CD4-positive, alpha-beta T cell treated with Interleukin-12 subunit alpha and Interleukin-12 subunit beta, for 1 hour (primary cell): ENCODE measurements around the gene MSL1.
"Not testable (repeated sequence)": the region's sequence is repeated elsewhere in the genome, so short reads cannot be mapped to it uniquely, and the experiment has no call there.

ENCODE experiments used
- DNase-seq: peaks from one replicate; pipeline ENCODE4 v3.0.0-alpha.2; 2020

MSL1 gene

DNA sequence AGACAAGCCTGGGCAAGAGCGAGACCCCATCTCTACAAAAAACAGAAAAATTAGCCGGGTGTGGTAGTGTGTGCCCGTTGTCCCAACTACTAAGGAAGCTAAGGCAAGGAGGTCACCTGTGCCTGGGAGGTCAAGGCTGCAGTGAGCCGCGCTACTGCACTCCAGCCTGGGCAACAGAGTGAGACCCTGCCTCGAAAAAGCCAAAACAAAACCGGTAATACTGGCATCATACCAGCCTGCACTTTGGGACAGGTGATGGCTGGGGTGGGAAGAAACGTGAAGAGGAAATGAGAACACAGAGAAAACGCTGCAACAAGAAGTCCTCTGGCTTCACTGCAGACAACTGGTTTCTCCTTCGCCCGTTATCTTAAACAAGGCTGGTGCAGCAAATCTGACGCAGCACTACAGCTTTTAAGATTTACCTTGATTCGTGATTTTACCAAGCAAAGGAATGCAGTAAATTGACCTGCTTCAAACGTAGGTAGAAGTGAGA lies 17.8 kb downstream of the MSL1 start:
- no peak for DNase-seq

DNA sequence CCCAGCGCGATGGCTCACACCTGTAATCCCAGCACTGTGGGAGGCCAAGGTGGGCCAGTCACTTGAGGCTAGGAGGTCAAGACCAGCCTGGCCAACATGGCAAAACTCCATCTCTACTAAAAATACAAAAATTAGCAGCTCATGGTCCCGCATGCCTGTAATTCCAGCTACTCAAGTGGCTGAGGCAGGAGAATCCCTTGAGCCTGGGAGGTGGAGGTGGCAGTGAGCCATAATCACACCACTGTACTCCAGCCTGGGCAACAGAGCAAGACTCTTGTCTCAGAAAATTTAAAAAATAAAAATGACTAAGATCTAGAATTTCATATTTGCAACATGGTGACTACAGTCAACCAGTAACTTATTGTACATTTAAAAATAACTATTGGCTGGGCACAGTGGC lies 21.4 kb downstream of the MSL1 start:
- DNase-seq: not testable (repeated sequence)

DNA sequence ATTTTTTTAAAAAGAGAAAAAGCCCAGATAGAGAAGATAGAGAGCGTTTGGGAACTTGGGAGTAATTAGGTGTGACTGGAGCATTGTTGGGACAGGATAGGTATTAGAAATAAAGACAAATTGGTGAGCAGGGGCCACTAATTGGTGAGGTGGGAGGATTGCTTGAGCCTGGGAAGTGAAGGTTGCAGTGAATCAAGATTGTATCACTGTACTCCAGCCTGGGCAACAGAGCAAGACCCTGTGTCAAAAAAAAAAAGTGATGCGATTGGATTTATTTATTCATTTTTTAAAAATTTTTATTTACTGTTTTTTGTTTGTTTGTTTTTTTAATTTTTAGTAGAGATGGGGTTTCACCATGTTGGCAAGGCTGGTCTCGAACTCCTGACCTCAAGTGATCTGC lies 23.7 kb downstream of the MSL1 start:
- DNase-seq: no peak

DNA sequence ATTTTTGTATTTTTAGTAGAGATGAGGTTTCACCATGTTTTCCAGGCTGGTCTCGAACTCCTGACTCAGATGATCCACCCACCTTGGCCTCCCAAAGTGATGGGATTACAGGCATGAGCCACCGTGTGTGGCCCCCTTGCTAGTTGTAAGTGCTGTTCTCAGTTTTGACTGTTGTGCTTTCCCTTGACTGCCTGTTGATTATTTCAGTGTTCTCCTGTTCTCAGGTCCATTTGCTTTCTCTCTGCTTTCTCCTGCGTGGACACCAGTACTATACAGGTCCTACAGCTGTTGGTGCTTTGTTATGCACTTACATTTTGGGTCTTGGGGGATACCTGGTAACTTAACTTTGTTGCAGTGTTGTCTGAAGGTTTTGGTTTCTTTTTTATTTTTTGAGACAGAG lies 26.8 kb downstream of the MSL1 start:
- DNase-seq: no peak

- no peak for DNase-seq
Observed at GRCh38 chr17:40150276-40150675, 28.5 kb downstream of the MSL1 start.

DNA sequence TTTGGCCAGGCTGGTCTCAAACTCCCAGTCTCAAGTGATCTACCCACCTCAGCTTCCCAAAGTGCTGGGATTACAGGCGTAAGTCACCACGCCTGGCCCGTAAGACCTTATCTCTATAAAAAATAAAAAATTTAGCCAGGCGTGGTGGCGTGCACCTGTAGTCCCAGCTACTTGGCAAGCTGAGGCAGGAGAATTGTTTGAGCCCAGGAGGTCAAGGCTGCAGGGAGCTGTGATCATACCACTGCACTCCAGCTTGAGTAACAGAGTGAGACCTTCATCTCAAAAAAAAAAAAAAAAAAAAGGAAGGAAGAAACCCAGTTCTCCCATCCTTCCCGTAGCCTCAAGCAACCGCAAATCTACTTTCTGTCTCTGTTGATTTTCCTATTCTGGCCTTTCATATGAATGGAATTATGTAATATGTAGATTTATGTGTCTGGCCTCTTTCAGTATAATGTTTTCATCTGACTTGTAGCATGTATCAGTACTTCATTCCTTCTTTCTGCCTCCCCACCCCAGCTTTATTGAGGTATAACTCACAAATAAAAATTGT lies 29.7 kb downstream of the MSL1 start:
- no peak for DNase-seq

DNA sequence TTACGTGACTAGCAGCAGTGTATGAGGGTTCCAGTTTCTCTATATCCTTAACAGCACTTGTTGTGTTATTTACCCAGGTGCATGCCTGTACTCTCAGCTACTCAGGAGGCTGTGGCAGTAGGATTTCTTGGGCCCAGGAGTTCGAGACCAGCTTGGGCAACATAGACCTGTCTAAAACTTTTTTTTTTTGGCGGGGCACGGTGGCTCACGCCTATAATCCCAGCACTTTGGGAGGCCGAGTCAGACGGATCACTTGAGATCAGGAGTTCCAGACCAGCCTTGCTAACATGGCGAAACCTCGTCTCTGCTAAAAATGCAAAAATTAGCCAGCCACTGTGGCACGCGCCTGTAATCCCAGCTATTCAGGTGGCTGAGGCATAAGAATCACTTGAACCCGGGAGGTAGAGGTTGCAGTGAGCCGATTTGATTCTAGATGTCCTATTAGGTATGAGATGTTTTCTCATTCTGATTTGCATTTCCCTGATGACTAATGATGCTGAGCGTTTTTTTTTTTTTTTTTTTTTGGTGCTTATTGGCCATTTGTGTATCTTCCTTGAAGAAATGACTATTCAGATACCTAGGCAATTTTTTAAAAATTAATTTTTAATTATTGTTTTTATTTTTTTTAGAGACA lies 31.9 kb downstream of the MSL1 start:
- no peak for DNase-seq

- DNase-seq: no peak
Observed at GRCh38 chr17:40157973-40158372, 36.2 kb downstream of the MSL1 start.

DNA sequence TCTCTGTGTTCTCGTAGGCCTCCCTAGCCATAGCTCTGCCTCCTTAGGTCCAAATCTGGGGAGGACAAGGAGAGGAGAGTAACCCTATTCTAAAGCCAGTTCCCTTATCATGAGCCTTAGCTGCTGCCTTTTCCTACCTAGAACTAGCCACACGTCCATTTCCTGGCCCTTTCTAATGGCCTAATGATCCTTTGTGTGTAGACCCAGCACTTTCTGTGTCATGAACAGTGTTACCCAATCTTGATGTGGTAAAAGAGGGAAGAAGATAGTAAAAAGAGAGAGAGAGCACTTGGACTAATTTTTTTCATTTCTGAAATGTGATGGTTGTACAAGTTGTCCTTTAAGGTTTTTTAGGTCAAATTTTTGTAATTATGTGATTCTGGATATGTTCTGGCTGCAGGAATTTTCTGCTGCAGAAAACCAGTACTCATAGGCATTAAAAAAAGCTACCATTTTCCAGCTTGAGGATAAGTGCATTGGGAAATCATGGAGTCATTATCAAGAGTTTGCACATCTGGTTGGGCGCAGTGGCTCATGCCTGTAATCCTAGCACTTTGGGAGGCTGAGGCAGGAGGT lies 36.8 kb downstream of the MSL1 start:
- no peak for DNase-seq

GRCh38 chr17:40159456-40159855 lies 37.7 kb downstream of the MSL1 start:
- no peak for DNase-seq

- no peak for DNase-seq
Observed at GRCh38 chr17:40167685-40168261, 46.0 kb downstream of the MSL1 start.

- peak; percentile 73 for DNase-seq
Observed at GRCh38 chr17:40168262-40168832, 46.6 kb downstream of the MSL1 start.

GRCh38 chr17:40170325-40170724 lies 48.6 kb downstream of the MSL1 start:
- DNase-seq: no peak

DNA sequence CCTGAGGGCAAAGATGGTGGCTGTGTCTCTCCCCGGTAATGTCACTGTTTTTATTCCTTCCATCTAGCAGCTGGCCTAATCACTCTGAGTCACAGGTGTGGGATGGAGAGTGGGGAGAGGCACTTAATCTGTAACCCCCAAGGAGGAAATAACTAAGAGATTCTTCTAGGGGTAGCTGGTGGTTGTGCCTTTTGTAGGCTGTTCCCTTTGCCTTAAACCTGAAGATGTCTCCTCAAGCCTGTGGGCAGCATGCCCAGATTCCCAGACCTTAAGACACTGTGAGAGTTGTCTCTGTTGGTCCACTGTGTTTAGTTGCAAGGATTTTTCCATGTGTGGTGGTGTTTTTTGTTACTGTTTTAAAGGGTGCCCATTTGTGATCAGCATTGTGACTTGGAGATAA lies 50.0 kb downstream of the MSL1 start:
- DNase-seq: no peak

DNA sequence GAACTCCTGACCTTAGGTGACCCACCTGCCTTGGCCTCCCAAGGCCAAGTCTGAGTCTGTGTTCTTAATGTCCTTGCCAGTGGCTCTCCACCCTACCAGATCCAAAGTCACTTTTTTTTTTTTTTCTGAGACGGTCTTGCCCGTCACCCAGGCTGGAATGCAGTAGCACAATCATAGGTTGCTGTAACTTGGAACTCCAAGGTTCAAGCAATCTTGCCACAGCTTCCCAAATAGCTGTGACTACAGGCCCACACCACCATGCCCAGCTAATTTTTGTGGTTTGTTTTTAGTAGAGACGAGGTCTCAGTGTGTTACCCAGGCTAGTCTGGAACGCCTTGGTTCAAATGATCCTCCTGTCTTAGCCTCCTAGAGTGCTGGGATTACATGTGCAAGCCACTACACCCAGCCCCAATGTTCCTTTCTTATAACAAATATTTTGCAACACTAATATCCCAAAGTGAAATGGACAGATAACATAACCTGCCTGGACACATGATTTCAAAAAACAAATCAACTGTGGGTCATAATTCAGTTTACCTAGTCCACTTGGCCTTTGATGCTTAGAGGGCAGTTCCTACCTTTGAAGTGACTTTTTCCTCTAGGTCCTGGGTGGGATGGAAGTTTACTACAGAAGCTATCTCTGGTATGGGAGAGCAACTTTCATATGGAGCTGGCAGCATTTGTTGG lies 51.5 kb downstream of the MSL1 start:
- no peak for DNase-seq

GRCh38 chr17:40173778-40174135 lies 52.0 kb downstream of the MSL1 start:
- DNase-seq: no peak

GRCh38 chr17:40174514-40174913 lies 52.7 kb downstream of the MSL1 start:
- DNase-seq: no peak

- DNase-seq: no peak
Observed at GRCh38 chr17:40175928-40176753, 54.4 kb downstream of the MSL1 start.

DNA sequence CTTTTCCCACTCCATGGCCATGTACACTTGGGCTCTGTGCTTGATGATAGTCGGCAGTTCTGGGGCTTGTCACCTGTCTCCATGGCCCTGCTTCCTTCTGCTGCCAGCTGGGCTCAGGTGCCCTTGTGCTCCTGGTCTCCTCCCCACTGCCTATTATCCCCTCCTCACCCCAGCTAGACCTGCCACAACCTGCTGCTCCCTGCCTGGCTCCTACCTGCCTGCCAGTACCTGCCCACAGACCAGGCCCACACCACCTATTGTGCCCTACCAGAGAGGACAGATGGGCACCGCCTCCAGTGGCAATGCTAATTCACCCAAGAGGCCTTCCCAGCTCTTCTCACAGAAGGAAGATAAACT lies 55.0 kb downstream of the MSL1 start:
- DNase-seq: no peak

- DNase-seq: peak; percentile 89
Observed at GRCh38 chr17:40177275-40177874, 55.6 kb downstream of the MSL1 start, which contains the start of gene RAPGEFL1. Gene RAPGEFL1, plus strand, starts transcription at chr17:40177470. Its CDS starts 392 bp downstream, at chr17:40177862.

GRCh38 chr17:40178021-40178601 lies 56.3 kb downstream of the MSL1 start:
- no peak for DNase-seq

GRCh38 chr17:40178660-40179059 lies 56.9 kb downstream of the MSL1 start:
- DNase-seq: no peak
